ENCODE data around the gene MRGPRX3.
"Not testable (repeated sequence)": the region's sequence is repeated elsewhere in the genome, so short reads cannot be mapped to it uniquely, and the experiment has no call there.

MRGPRX3 gene

DNA sequence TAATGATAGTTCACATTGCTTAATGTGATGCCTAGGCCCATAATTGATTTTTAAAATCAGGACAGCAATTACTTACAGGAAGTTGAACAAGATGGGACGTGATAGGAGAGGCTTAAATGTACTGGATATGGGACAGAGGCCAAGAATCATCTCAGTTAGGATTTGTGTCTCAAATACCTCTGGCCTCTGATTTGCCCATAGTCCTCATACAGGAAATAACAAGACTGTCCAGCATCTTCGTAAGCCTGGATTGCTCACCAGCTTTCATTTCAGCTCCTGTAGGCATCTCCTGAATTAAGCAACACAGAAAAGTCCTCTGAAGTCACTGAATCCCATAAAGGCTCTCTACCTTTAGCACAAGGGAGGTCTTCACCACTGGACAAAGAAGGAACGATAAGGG lies at the start of gene MRGPRX3:
Gene MRGPRX3 (plus strand): TSS at position 231 of the 400 bp plus-strand sequence. CDS start 4,632 bp downstream, outside the sequence.
- peaks cover 55% of the 10 kb centered on the region for H3K27me3 Mint-ChIP-seq
- H3K4me3 Mint-ChIP-seq = no peak within 1 kb of the TSS
- H3K27ac Mint-ChIP-seq = no peak within 1 kb of the TSS
- no peak for ATAC-seq
- H3K4me1 Mint-ChIP-seq = no peaks in the 10 kb centered on the region
- no peaks in the 10 kb centered on the region for H3K36me3 Mint-ChIP-seq
- H3K9me3 Mint-ChIP-seq = peaks cover 1% of the 10 kb centered on the region

DNA sequence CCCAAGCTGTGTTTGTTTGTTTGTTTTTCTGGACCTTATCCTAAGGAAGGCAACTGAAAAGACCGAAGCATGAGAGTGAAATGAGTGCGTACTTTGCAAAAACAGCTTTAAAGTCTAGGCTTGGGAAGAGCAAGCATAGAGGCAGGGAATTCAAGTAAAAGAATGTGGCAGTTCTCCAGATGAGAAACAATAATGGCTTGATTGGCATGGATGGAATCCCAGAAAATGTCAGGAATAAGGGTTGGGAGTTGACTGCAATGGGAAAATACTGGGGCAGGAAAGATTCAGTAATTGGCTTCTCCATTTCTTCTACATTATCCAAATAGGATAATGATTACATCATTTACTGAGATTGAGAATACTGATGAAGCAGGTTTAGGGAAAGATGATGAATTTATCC lies 44.0 kb upstream of the MRGPRX3 start:
- Mint-ChIP-seq H3K36me3 (peaks cover 52% of the 10 kb centered on the region), H3K4me1 (no peaks in the 10 kb centered on the region), H3K27me3 (no peaks in the 10 kb centered on the region), H3K9me3 (no peaks in the 10 kb centered on the region), H3K4me3 (no peak overlapping the region), H3K27ac (no peak overlapping the region)
- ATAC-seq = no peak

DNA sequence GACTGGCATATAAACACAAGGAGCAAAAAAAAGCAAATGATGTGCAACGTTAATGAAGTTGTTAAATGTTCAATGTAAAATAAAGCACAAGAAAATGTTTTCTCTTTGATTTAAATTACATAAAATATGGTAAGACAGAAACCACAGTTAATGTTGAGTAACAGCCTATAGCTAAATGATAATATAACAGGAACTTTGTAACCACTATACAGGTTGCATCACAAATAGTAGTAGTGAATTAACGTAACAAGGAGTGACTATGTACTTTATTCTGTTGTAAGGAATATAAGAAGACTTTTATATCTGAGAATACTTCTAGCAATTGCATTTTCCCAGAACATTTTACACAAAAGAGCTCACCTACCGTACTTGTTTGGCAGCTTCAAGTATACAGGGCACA lies 43.4 kb upstream of the MRGPRX3 start:
- Mint-ChIP-seq H3K4me3 (no peak overlapping the region), H3K36me3 (peaks cover 57% of the 10 kb centered on the region), H3K4me1 (no peaks in the 10 kb centered on the region), H3K27me3 (no peaks in the 10 kb centered on the region), H3K27ac (no peak overlapping the region), H3K9me3 (no peaks in the 10 kb centered on the region)
- ATAC-seq = no peak

DNA sequence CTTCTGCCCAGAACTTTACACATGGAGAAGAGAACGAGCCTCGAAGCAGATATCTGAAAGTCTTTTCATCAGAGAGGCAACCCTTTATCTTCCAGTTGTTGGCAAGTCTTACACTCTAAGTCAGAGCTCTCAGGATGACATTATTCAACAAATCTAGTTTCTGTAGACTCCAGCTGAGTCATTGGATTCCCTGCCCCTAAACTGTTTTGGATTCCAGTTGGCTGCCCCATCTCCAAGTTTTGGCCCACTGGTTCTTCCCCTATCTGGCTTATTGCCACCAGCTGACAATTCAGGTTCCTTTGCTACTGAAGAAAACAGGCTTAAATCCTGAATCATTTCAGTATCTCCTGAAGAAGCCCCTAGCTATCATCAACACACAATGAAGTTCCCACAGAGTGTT lies 40.6 kb upstream of the MRGPRX3 start:
- Mint-ChIP-seq H3K36me3 (peaks cover 60% of the 10 kb centered on the region), H3K27me3 (no peaks in the 10 kb centered on the region), H3K9me3 (no peaks in the 10 kb centered on the region), H3K4me1 (no peaks in the 10 kb centered on the region), H3K27ac (no peak overlapping the region), H3K4me3 (no peak overlapping the region)
- ATAC-seq = no peak

DNA sequence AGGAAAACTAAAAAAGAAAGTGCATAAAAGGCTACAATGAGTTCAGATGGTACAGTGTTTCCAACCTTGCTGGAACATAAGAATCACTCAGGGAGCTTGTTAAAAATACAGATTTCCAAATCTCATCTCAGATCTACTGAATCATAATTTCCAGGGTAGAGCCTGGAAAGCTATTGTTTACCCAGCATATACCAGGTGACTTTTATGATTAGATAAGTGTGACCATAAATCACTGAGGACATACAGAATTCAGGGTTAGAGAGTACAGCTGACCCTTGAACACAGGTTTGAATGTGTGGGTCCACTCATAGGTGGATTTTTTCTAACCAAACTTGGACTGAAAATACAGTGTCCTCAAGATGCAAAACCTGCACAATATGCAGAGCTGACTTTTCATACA lies 38.4 kb upstream of the MRGPRX3 start:
- Mint-ChIP-seq H3K9me3 (no peaks in the 10 kb centered on the region), H3K27ac (no peak overlapping the region), H3K4me3 (no peak overlapping the region), H3K27me3 (no peaks in the 10 kb centered on the region), H3K4me1 (no peaks in the 10 kb centered on the region), H3K36me3 (peaks cover 47% of the 10 kb centered on the region)
- no peak for ATAC-seq

DNA sequence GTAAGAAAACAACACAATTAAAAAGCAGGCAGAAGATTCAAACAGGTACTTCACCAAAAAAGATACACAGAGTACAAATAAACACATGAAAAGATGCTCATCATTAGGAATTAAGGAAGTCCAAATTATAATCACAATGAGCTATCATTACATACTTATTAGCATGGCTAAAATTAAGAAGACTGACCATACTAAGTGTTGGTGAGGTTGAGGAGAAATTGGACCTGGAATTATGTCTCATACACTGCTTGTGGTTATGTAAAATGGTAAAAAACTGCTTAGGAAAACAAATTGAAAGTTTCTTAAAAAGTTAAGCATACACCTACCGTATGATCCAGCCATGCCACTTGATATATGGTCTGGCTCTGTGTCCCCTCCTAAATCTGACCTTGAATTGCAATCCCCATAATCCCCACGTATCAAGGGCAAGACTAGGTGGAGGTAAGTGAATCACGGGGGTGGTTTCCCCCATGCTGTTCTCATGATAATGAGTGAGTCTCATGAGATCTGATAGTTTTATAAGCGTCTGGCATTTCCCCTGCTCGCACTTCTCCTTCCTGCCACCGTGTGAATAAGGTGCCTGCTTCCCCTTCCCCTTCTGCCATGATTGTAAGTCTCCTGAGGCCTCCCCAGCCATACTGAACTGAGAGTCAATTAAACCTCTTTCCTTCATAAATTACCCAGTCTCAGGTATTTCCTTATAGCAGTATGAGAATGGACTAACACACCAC lies 31.3 kb upstream of the MRGPRX3 start:
- Mint-ChIP-seq H3K4me3 (peak overlapping the region; percentile 0), H3K36me3 (peaks cover 42% of the 10 kb centered on the region), H3K4me1 (peaks cover 33% of the 10 kb centered on the region), H3K27me3 (no peaks in the 10 kb centered on the region), H3K27ac (peak overlapping the region; percentile 54), H3K9me3 (peaks cover 7% of the 10 kb centered on the region)
- ATAC-seq = no peak

DNA sequence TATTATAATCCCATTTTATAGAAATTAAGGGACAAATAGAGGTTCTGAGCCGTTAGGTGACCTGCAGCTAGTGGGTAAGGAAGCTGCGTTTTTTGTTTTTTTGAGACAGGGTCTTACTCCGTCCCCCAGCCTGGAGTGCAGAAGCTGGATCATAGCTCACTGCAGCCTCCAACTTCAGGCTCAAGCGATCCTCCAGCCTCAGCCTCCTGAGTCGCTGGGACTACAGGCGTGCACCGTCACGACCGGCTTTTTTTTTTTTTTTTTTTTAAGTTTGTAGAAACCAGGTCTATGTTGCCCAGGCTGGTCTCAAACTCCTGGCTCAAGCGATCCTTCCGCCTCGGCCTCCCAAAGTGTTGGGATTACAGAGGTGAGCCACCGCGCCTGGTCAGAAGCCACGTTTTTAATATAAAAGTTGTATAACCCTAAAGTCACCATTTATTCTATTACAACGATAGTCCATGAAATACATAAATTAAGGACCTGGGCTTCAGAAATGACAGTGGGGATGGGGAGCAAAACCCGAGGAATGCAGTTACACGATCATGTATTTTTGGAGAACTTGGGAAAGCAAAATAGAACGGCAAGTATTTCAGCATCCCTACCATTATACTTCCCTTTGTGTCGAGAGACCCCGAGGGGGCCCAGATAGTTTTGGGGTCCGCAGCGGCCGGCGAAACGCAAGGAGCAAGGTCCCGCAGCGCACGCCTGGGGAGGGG lies 27.1 kb upstream of the MRGPRX3 start:
- peaks cover 32% of the 10 kb centered on the region for H3K36me3 Mint-ChIP-seq
- H3K9me3 Mint-ChIP-seq = peaks cover 7% of the 10 kb centered on the region
- peaks cover 11% of the 10 kb centered on the region for H3K27me3 Mint-ChIP-seq
- H3K27ac Mint-ChIP-seq = peak overlapping the region; percentile 93
- H3K4me1 Mint-ChIP-seq = peaks cover 35% of the 10 kb centered on the region
- ATAC-seq = no peak
- H3K4me3 Mint-ChIP-seq = peak overlapping the region; percentile 88

DNA sequence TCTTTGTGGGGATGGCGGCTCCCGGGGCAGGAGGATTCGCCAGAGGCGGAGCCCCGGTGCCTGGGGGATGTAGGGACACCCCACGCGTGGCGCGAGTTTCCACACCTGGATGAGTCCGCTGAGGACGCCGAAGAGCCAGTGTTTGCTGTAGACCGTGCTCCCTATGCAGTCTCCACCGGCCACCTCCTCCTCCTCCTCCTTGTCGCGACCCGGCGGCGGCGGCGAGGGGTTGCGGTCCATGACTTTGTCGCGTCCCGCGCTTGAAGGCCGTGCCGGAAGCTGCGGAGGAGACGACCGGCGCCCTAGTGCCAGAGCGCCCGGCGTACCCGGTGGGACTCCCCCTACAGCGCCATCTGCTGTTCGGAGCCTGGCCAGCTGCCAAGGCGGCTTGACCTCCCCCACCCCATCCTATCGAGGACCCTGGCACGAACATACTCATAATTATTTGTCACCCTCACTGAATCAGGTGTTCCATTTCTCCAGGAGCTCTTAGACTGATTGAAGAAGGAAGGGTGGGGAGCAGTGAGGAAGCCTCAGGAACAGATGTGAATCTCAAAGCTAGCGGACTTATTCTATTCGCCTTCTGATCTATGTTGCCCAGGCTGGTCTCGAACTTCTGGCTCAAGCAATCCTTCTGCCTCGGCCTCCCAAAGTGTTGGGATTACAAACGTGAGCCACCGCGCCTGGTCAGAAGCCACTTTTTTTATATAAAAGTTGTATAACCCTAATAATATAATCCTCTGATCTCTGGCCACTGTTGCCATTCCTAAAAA lies 26.4 kb upstream of the MRGPRX3 start, which contains the start of gene SAAL1:
Gene SAAL1 (minus strand): TSS at position 281 of the 773 bp plus-strand sequence. CDS start 41 bp downstream, at position 240.
- peak within 1 kb of the TSS; percentile 93 for H3K27ac Mint-ChIP-seq
- peaks cover 7% of the 10 kb centered on the region for H3K9me3 Mint-ChIP-seq
- peak within 1 kb of the TSS; percentile 88 for H3K4me3 Mint-ChIP-seq
- H3K27me3 Mint-ChIP-seq = peaks cover 19% of the 10 kb centered on the region
- peaks cover 28% of the 10 kb centered on the region for H3K4me1 Mint-ChIP-seq
- ATAC-seq = peak; percentile 99
- peaks cover 24% of the 10 kb centered on the region for H3K36me3 Mint-ChIP-seq

DNA sequence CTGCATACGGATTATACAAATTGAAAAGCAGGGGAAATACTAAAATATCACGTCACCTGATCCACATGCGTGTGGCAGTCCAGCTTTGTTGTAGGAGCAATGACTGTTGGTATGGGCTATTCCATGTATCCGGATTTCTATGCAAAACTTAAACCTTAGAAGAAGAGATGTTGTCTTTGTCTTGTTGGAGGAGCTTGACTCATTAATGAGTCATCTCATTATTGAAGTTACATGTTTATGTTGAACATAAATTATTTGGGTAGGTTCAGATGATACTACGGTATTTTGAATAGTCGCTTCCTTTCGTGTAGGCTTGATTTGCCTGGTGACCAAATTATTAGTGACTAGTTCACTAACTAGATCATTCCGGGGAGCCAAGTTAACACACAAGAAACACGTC lies 25.7 kb upstream of the MRGPRX3 start:
- H3K9me3 Mint-ChIP-seq = peaks cover 2% of the 10 kb centered on the region
- no peak overlapping the region for H3K27ac Mint-ChIP-seq
- no peak for ATAC-seq
- no peak overlapping the region for H3K4me3 Mint-ChIP-seq
- H3K27me3 Mint-ChIP-seq = peaks cover 25% of the 10 kb centered on the region
- peaks cover 17% of the 10 kb centered on the region for H3K36me3 Mint-ChIP-seq
- peaks cover 21% of the 10 kb centered on the region for H3K4me1 Mint-ChIP-seq

DNA sequence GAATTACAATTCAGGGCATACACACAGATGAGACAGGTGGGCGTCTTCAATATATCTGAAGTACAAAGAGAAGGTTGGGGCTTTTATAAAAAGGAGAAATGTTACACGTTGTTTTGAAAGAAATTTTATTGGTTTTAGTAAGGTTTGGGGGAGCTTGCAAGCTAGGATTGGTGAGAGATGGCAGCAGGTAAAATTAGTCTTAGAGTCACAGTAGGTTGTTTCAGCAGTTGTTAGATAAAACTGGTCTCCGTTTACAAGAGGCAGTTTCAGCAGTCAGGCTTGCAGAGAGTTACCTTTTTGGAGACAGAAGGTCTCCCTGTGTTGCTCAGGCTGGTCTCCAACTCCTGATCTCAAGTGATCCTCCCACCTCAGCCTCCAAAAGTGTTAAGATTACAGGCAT lies 24.1 kb upstream of the MRGPRX3 start:
- peaks cover 2% of the 10 kb centered on the region for H3K36me3 Mint-ChIP-seq

DNA sequence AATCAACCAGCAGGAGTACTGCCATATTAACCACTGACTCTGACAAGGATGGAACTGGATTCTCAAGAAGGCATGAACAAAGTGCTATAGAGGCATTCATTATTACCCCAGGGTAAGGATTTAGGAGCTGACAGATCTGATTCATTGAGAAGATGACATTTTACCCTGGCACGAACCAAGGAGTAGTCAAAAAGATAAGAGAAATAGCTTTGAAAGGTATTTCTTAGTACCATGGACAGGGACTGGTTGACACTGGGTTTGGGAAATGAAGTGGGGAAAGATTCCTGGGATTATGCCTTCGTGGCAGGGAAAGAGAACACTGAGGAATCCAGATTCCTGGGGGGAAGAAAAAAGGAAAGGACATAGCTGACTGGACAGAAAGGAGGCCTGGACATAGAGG lies 21.4 kb upstream of the MRGPRX3 start:
- Mint-ChIP-seq H3K4me3 (no peak overlapping the region), H3K27ac (no peak overlapping the region), H3K36me3 (no peaks in the 10 kb centered on the region), H3K9me3 (no peaks in the 10 kb centered on the region), H3K27me3 (peaks cover 43% of the 10 kb centered on the region), H3K4me1 (peaks cover 11% of the 10 kb centered on the region)
- ATAC-seq = no peak

More for the DNA sequence above, 24.1 kb upstream of the MRGPRX3 start:
- no peak overlapping the region for H3K4me3 Mint-ChIP-seq
- no peaks in the 10 kb centered on the region for H3K9me3 Mint-ChIP-seq
- ATAC-seq = no peak
- H3K27ac Mint-ChIP-seq = no peak overlapping the region
- H3K27me3 Mint-ChIP-seq = peaks cover 25% of the 10 kb centered on the region
- H3K4me1 Mint-ChIP-seq = peaks cover 17% of the 10 kb centered on the region

DNA sequence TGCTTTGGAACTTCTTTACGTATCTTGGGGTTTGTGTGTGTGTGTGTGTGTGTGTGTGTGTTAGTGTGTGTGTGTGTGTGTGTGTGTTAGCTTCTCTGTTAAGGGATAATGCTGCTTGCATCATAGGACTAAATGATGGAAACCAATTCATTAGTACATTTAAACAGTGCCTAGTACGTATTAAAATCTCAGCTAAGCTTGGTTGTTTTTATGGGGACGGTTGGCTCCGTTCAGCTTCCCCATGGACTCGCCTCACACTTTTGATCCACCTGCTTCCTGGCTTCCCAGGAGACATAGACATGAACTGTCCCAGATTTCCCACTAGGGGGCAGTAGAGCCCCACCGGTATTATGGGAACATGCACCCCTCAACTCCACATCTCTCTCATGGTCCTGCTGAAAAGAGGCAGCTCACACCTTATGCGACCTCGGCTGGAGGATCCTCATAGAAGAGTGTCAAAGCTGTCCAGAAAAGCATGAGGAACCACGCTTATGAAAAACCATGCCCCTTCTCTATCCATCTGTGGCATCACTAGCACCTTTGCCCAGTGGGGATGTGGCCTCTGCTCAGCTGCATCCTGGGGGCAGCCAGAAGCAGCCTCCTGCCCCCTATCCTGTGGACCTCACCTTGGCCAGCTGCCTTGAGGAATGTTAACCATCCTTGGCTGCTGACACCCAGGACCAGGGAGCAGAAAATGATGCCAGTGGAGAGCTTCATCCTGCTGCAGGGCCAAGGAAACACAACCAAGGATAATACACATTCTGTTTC lies 16.8 kb upstream of the MRGPRX3 start:
- Mint-ChIP-seq H3K4me1 (peaks cover 8% of the 10 kb centered on the region), H3K9me3 (no peaks in the 10 kb centered on the region), H3K36me3 (no peaks in the 10 kb centered on the region), H3K4me3 (no peak overlapping the region), H3K27ac (no peak overlapping the region), H3K27me3 (peaks cover 29% of the 10 kb centered on the region)
- peak; percentile 86 for ATAC-seq

DNA sequence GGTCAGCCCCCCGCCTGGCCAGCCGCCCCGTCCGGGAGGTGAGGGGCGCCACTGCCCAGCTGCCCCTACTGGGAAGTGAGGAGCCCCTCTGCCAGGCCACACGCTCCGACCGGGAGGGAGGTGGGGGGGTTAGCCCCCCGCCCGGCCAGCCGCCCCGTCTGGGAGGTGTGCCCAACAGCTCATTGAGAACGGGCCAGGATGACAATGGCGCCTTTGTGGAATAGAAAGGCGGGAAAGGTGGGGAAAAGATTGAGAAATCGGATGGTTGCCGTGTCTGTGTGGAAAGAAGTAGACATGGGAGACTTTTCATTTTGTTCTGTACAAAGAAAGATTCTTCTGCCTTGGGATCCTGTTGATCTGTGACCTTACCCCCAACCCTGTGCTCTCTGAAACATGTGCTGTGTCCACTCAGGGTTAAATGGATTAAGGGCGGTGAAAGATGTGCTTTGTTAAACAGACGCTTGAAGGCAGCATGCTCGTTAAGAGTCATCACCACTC lies 11.0 kb upstream of the MRGPRX3 start:
- H3K4me3 Mint-ChIP-seq, ATAC-seq, H3K36me3 Mint-ChIP-seq, H3K4me1 Mint-ChIP-seq, H3K9me3 Mint-ChIP-seq, H3K27ac Mint-ChIP-seq: not testable (repeated sequence)
- H3K27me3 Mint-ChIP-seq = peaks cover 10% of the 10 kb centered on the region

DNA sequence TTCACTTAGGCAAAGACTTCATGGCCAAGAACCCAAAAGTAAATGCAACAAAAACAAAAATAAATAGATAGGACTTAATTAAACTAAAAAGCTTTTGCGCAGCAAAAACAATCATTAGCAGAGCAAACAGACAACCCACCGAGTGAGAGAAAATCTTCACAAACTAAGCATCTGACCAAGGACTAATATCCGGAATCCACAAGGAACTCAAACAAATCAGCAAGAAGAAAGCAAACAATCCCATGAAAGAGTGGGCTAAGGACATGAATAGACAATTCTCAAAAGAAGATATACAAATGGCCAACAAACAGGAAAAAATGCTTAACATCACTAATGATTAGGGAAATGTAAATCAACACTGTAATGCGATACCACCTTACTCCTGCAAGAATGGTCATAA lies 1.3 kb upstream of the MRGPRX3 start:
- not testable (repeated sequence) for H3K4me1 Mint-ChIP-seq, H3K4me3 Mint-ChIP-seq, H3K36me3 Mint-ChIP-seq, ATAC-seq, H3K9me3 Mint-ChIP-seq, H3K27ac Mint-ChIP-seq
- H3K27me3 Mint-ChIP-seq = peaks cover 55% of the 10 kb centered on the region

Measured in stimulated activated memory B cell treated with anti-CD40 and anti-IgM and Interleukin-4, amounts not matched to agents 10 μg/mL and 1 μg/mL and 100 μg/mL, for 72 hours (primary cell).